ENCODE data around the gene FAM163B. TPM values are rescaled to one million over a fixed set of nuclear protein-coding genes. Genes with fewer than 3 reads are reported as not detected.

Gene FAM163B
- total RNA-seq, 1 donor from 2014 or later: not detected

GRCh38 chr9:133578524-133579441 is 30.4 kb downstream of the FAM163B start:
- Histone ChIP-seq H3K27me3 (ENCODE audit: insufficient read depth, low read length) (peaks cover 5% of the 10 kb centered on the region), H3K79me2 (ENCODE audit: insufficient read depth, low read length) (no peaks in the 10 kb centered on the region), H3K27ac (ENCODE audit: low read depth, low read length) (no peak overlapping the region), H3K36me3 (ENCODE audit: insufficient read depth, low read length) (no peaks in the 10 kb centered on the region), H3K9me3 (ENCODE audit: insufficient read depth, low read depth, low read length) (no peaks in the 10 kb centered on the region), H2AFZ (ENCODE audit: low read depth, low read length) (no peak overlapping the region), H3K9ac (ENCODE audit: low read length) (no peak overlapping the region), H3K4me1 (ENCODE audit: insufficient read depth, low read length) (no peaks in the 10 kb centered on the region), H3K4me2 (ENCODE audit: low read length) (no peak overlapping the region), H3K4me3 (ENCODE audit: insufficient read depth, low read depth, low read length) (no peak overlapping the region), H4K20me1 (ENCODE audit: insufficient read depth, low read length) (no peaks in the 10 kb centered on the region)
- Mint-ChIP-seq H3K9me3 (ENCODE audit: unreplicated experiment) (no peaks in the 10 kb centered on the region), H3K27me3 (ENCODE audit: low read depth, unreplicated experiment) (peaks cover 51% of the 10 kb centered on the region), H3K4me3 (ENCODE audit: unreplicated experiment) (no peak overlapping the region), H3K4me1 (ENCODE audit: low read depth, unreplicated experiment) (peaks cover 4% of the 10 kb centered on the region), H3K36me3 (ENCODE audit: low read depth, unreplicated experiment) (no peaks in the 10 kb centered on the region), H3K27ac (ENCODE audit: unreplicated experiment) (no peak overlapping the region)
- DNase-seq (ENCODE audit: low read depth): no peak
- TF ChIP-seq CTCF (IDR thresholded peaks at IDR 0.05; ENCODE audit: insufficient read depth, low read depth, low read length) (no peak), EZH2 (IDR thresholded peaks at IDR 0.05; ENCODE audit: insufficient read depth, low read length) (no peak)
- FAIRE-seq: no peak

- H3K36me3 Mint-ChIP-seq (ENCODE audit: low read depth, unreplicated experiment): no peaks in the 10 kb centered on the region
- H3K27me3 Mint-ChIP-seq (ENCODE audit: low read depth, unreplicated experiment): peaks cover 56% of the 10 kb centered on the region
- H3K79me2 ChIP-seq (ENCODE audit: insufficient read depth, low read length): no peaks in the 10 kb centered on the region
- TF ChIP-seq CTCF (IDR thresholded peaks at IDR 0.05; ENCODE audit: insufficient read depth, low read depth, low read length): no peak
- no peak for TF ChIP-seq EZH2 (IDR thresholded peaks at IDR 0.05; ENCODE audit: insufficient read depth, low read length)
- FAIRE-seq: no peak
- no peak overlapping the region for H2AFZ ChIP-seq (ENCODE audit: low read depth, low read length)
- peaks cover 8% of the 10 kb centered on the region for H3K27me3 ChIP-seq (ENCODE audit: insufficient read depth, low read length)
- H3K4me1 ChIP-seq (ENCODE audit: insufficient read depth, low read length): no peaks in the 10 kb centered on the region
- no peak overlapping the region for H3K27ac Mint-ChIP-seq (ENCODE audit: unreplicated experiment)
- peaks cover 4% of the 10 kb centered on the region for H3K4me1 Mint-ChIP-seq (ENCODE audit: low read depth, unreplicated experiment)
- DNase-seq (ENCODE audit: low read depth): no peak
- no peaks in the 10 kb centered on the region for H3K36me3 ChIP-seq (ENCODE audit: insufficient read depth, low read length)
- no peak overlapping the region for H3K27ac ChIP-seq (ENCODE audit: low read depth, low read length)
- H3K4me2 ChIP-seq (ENCODE audit: low read length): no peak overlapping the region
- no peaks in the 10 kb centered on the region for H3K9me3 ChIP-seq (ENCODE audit: insufficient read depth, low read depth, low read length)
- no peaks in the 10 kb centered on the region for H4K20me1 ChIP-seq (ENCODE audit: insufficient read depth, low read length)
- H3K4me3 ChIP-seq (ENCODE audit: insufficient read depth, low read depth, low read length): no peak overlapping the region
- no peaks in the 10 kb centered on the region for H3K9me3 Mint-ChIP-seq (ENCODE audit: unreplicated experiment)
- no peak overlapping the region for H3K4me3 Mint-ChIP-seq (ENCODE audit: unreplicated experiment)
- H3K9ac ChIP-seq (ENCODE audit: low read length): no peak overlapping the region
These were observed 31.5 kb downstream of the FAM163B start for GRCh38 chr9:133577737-133578112.
